Central memory CD8-positive, alpha-beta T cell (primary cell): ENCODE results near the gene GUCA2A.

Source experiments
- ATAC-seq: fragments of 150-1000 bp; cut with Tn5 transposase; replicated peaks from 2 replicates; pipeline ENCODE4 v1.10.0; 2022; ENCODE audit warnings: mild to moderate bottlenecking, moderate FRiP score, moderate number of reproducible peaks; ENCODE audit not compliant: poor library complexity, severe bottlenecking; ENCODE audit errors: extremely low read depth
- DNase-seq, 2 donors: peaks; one replicate each; pipeline ENCODE4 v3.0.0; 2021; ENCODE audit warnings: low spot score in 2 of 2
- H3K27ac Mint-ChIP-seq: one replicate; pipeline ENCODE4 v1.8.0; 2022; ENCODE audit warnings: low read depth, mild to moderate bottlenecking, moderate library complexity, mixed read lengths
- H3K27me3 Mint-ChIP-seq: one replicate; pipeline ENCODE4 v1.8.0; 2022; ENCODE audit warnings: mixed read lengths
- H3K36me3 Mint-ChIP-seq: one replicate; pipeline ENCODE4 v1.8.0; 2022; ENCODE audit warnings: mild to moderate bottlenecking, moderate library complexity, mixed read lengths; ENCODE audit not compliant: insufficient read depth
- H3K4me1 Mint-ChIP-seq: one replicate; pipeline ENCODE4 v1.8.0; 2022; ENCODE audit warnings: mixed read lengths
- H3K4me3 Mint-ChIP-seq: one replicate; pipeline ENCODE4 v1.8.0; 2022; ENCODE audit warnings: mild to moderate bottlenecking, moderate library complexity, mixed read lengths
- H3K9me3 Mint-ChIP-seq: one replicate; pipeline ENCODE4 v1.8.0; 2022; ENCODE audit warnings: mixed read lengths

The GUCA2A gene

GRCh38 chr1:42130061-42130660 lies 34.4 kb downstream of the GUCA2A start:
- ATAC-seq: no peak
- no peak for DNase-seq
- H3K9me3 Mint-ChIP-seq: no peaks in the 10 kb centered on the region
- no peaks in the 10 kb centered on the region for H3K4me1 Mint-ChIP-seq
- peaks cover 1% of the 10 kb centered on the region for H3K27me3 Mint-ChIP-seq
- H3K36me3 Mint-ChIP-seq: no peaks in the 10 kb centered on the region
- H3K4me3 Mint-ChIP-seq: no peak overlapping the region
- H3K27ac Mint-ChIP-seq: no peak overlapping the region

GRCh38 chr1:42128964-42129363 lies 35.6 kb downstream of the GUCA2A start:
- no peaks in the 10 kb centered on the region for H3K4me1 Mint-ChIP-seq
- no peak overlapping the region for H3K27ac Mint-ChIP-seq
- peaks cover 5% of the 10 kb centered on the region for H3K27me3 Mint-ChIP-seq
- H3K9me3 Mint-ChIP-seq: no peaks in the 10 kb centered on the region
- DNase-seq (no peak), ATAC-seq (no peak)
- H3K36me3 Mint-ChIP-seq: no peaks in the 10 kb centered on the region
- H3K4me3 Mint-ChIP-seq: no peak overlapping the region

- Mint-ChIP-seq H3K27me3 (peaks cover 10% of the 10 kb centered on the region), H3K27ac (no peak overlapping the region), H3K4me3 (no peak overlapping the region), H3K9me3 (no peaks in the 10 kb centered on the region), H3K36me3 (no peaks in the 10 kb centered on the region), H3K4me1 (no peaks in the 10 kb centered on the region)
- DNase-seq (no peak), ATAC-seq (no peak)
Observed at GRCh38 chr1:42128499-42128898, 36.0 kb downstream of the GUCA2A start.

- DNase-seq (no peak), ATAC-seq (no peak)
- Mint-ChIP-seq H3K36me3 (no peaks in the 10 kb centered on the region), H3K27ac (no peak overlapping the region), H3K27me3 (peaks cover 14% of the 10 kb centered on the region), H3K4me3 (no peak overlapping the region), H3K4me1 (no peaks in the 10 kb centered on the region), H3K9me3 (no peaks in the 10 kb centered on the region)
Observed at GRCh38 chr1:42127767-42128166, 36.8 kb downstream of the GUCA2A start.

GRCh38 chr1:42125552-42125951 lies 39.0 kb downstream of the GUCA2A start:
- Mint-ChIP-seq H3K9me3 (no peaks in the 10 kb centered on the region), H3K27ac (no peak overlapping the region), H3K36me3 (no peaks in the 10 kb centered on the region), H3K4me1 (no peaks in the 10 kb centered on the region), H3K27me3 (peaks cover 24% of the 10 kb centered on the region), H3K4me3 (no peak overlapping the region)
- no peak for ATAC-seq
- DNase-seq: no peak

GRCh38 chr1:42122408-42122807 lies 42.1 kb downstream of the GUCA2A start:
- Mint-ChIP-seq H3K36me3 (no peaks in the 10 kb centered on the region), H3K27me3 (peaks cover 28% of the 10 kb centered on the region), H3K4me3 (no peak overlapping the region), H3K4me1 (no peaks in the 10 kb centered on the region), H3K27ac (no peak overlapping the region), H3K9me3 (no peaks in the 10 kb centered on the region)
- DNase-seq (no peak), ATAC-seq (no peak)

GRCh38 chr1:42118125-42118524 lies 46.4 kb downstream of the GUCA2A start:
- ATAC-seq (no peak), DNase-seq (no peak)
- Mint-ChIP-seq H3K4me1 (no peaks in the 10 kb centered on the region), H3K36me3 (no peaks in the 10 kb centered on the region), H3K9me3 (no peaks in the 10 kb centered on the region), H3K4me3 (no peak overlapping the region), H3K27ac (no peak overlapping the region), H3K27me3 (peaks cover 47% of the 10 kb centered on the region)

- ATAC-seq (no peak), DNase-seq (no peak)
- Mint-ChIP-seq H3K4me3 (no peak overlapping the region), H3K4me1 (no peaks in the 10 kb centered on the region), H3K27ac (no peak overlapping the region), H3K36me3 (no peaks in the 10 kb centered on the region), H3K27me3 (peaks cover 55% of the 10 kb centered on the region), H3K9me3 (no peaks in the 10 kb centered on the region)
Observed at GRCh38 chr1:42117214-42117613, 47.3 kb downstream of the GUCA2A start.

- no peak overlapping the region for H3K4me3 Mint-ChIP-seq
- DNase-seq: no peak
- no peaks in the 10 kb centered on the region for H3K9me3 Mint-ChIP-seq
- H3K27ac Mint-ChIP-seq: no peak overlapping the region
- no peak for ATAC-seq
- H3K4me1 Mint-ChIP-seq: no peaks in the 10 kb centered on the region
- H3K27me3 Mint-ChIP-seq: peaks cover 73% of the 10 kb centered on the region
- H3K36me3 Mint-ChIP-seq: no peaks in the 10 kb centered on the region
Observed at GRCh38 chr1:42114229-42114628, 50.3 kb downstream of the GUCA2A start.
